CD4-positive, alpha-beta T cell treated with Interleukin-1 beta for 1 hour (primary cell): ENCODE measurements around the gene CRIP3.

ENCODE experiments used
- DNase-seq, 2 donors: peaks; one replicate each; pipeline ENCODE4 v3.0.0-alpha.2; 2020 to 2022

The CRIP3 gene

GRCh38 chr6:43286980-43287716, 21.5 kb downstream of the CRIP3 start:
- DNase-seq, result no peak

- no peak for DNase-seq
Observed at GRCh38 chr6:43286456-43286979, 22.1 kb downstream of the CRIP3 start.

GRCh38 chr6:43285832-43286231, 22.8 kb downstream of the CRIP3 start:
- no peak for DNase-seq

- no peak for DNase-seq
Observed at GRCh38 chr6:43284991-43285781, 23.4 kb downstream of the CRIP3 start.

GRCh38 chr6:43283905-43284304, 24.7 kb downstream of the CRIP3 start:
- DNase-seq, result no peak

GRCh38 chr6:43283514-43283901, 25.1 kb downstream of the CRIP3 start:
- DNase-seq, result no peak

GRCh38 chr6:43282636-43283513, 25.8 kb downstream of the CRIP3 start:
- DNase-seq, result no peak

GRCh38 chr6:43282060-43282459, 26.6 kb downstream of the CRIP3 start:
- no peak for DNase-seq

GRCh38 chr6:43280234-43280633, 28.4 kb downstream of the CRIP3 start:
- DNase-seq, result no peak

GRCh38 chr6:43278524-43279078, 30.0 kb downstream of the CRIP3 start:
- DNase-seq, result no peak

- no peak for DNase-seq
Observed at GRCh38 chr6:43277643-43278523, 30.7 kb downstream of the CRIP3 start.

- no peak for DNase-seq
Observed at GRCh38 chr6:43277306-43277642, 31.4 kb downstream of the CRIP3 start.

GRCh38 chr6:43276577-43277305, 31.9 kb downstream of the CRIP3 start:
- no peak for DNase-seq

- peak; percentile 40 to 46 for DNase-seq
Observed at GRCh38 chr6:43275801-43276576, 32.6 kb downstream of the CRIP3 start.

- peak; percentile 4 to 24 for DNase-seq
Observed at GRCh38 chr6:43274916-43275597, 33.6 kb downstream of the CRIP3 start.

- DNase-seq, result no peak
Observed at GRCh38 chr6:43274127-43274915, 34.3 kb downstream of the CRIP3 start.

- no peak for DNase-seq
Observed at GRCh38 chr6:43273707-43274106, 34.9 kb downstream of the CRIP3 start.

- no peak for DNase-seq
Observed at GRCh38 chr6:43271944-43272343, 36.7 kb downstream of the CRIP3 start.
